Kidney tubule cell (primary cell): ENCODE data around the gene DLX5.

ENCODE experiments used
- DNase-seq: peaks from one replicate; pipeline ENCODE4 v3.0.0-alpha.2; 2018; ENCODE audit warnings: low spot score

Gene DLX5

GRCh38 chr7:96989859-96990317 is 34.7 kb downstream of the DLX5 start:
- no peak for DNase-seq

GRCh38 chr7:96989241-96989858 is 35.3 kb downstream of the DLX5 start:
- no peak for DNase-seq

GRCh38 chr7:96987719-96988118 is 36.9 kb downstream of the DLX5 start:
- no peak for DNase-seq

- no peak for DNase-seq
Observed at GRCh38 chr7:96986901-96987300, 37.7 kb downstream of the DLX5 start.

- DNase-seq = no peak
Observed at GRCh38 chr7:96985992-96986391, 38.6 kb downstream of the DLX5 start.

- peak; percentile 11 for DNase-seq
Observed at GRCh38 chr7:96982586-96982985, 42.0 kb downstream of the DLX5 start.

- DNase-seq = no peak
Observed at GRCh38 chr7:96979551-96980276, 44.9 kb downstream of the DLX5 start.

- no peak for DNase-seq
Observed at GRCh38 chr7:96977445-96977844, 47.2 kb downstream of the DLX5 start.

GRCh38 chr7:96976106-96976505 is 48.5 kb downstream of the DLX5 start:
- DNase-seq = no peak

GRCh38 chr7:96973986-96974385 is 50.6 kb downstream of the DLX5 start:
- DNase-seq = no peak

GRCh38 chr7:96970739-96971138 is 53.9 kb downstream of the DLX5 start:
- no peak for DNase-seq
